ENCODE data around the gene C15orf39. TPM values are rescaled to one million over a fixed set of nuclear protein-coding genes. Genes with fewer than 3 reads are reported as not detected.

Gene C15orf39
- total and polyA plus RNA-seq, 7 donors = 4.9 to 20.2 (median 9.5) TPM

DNA sequence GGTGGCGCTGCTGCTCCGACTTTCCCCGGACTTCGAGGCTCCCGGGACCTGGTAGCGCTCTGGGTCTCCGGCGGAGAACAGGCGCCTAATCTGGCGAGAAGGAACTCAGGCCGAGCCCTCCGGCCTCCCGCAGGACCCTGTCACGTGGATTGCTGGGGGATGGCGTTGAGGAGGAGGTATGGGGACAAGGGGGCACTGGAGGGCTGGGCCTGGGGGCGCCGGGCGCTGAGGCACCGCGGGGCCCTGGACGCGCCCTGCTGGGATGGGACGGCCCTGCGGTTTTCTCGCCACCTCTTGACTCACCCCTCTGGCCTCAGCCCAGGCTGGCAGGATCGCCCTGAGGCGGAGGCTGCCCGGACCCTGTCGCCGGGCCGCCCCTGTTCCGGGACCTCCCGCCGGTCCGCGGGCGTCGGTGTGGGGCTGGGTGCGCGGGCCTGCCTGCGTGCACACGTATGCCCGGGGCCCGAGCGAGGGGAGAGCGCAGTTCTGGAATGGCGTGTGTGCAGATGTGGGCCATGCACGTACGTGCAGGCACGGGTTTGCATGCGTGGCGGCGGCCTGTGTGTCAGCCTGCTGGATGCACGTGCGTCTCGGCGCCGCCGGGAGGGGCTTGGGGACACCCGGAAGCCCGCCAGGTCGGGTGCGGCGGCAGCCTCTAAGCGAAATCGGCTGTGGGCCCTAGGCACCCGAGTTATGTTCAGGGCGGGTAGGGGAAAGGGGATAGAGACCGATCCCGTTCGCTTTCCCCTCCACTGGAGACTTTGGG lies 752 bp downstream of the C15orf39 start:
- Histone ChIP-seq H3K4me1 (peaks cover 0 to 46% (median 40%) of the 10 kb centered on the region in 4 donors), H3K27me3 (no peaks in the 10 kb centered on the region), H3K9me3 (no peaks in the 10 kb centered on the region), H3K4me3 (peak overlapping the region; percentile 69 to 87 (median 83)), H3K27ac (peak overlapping the region; percentile 92 to 94 (median 92)), H3K36me3 (peaks cover 0 to 17% (median 13%) of the 10 kb centered on the region in 4 donors)
- TF ChIP-seq, protein P1, sequence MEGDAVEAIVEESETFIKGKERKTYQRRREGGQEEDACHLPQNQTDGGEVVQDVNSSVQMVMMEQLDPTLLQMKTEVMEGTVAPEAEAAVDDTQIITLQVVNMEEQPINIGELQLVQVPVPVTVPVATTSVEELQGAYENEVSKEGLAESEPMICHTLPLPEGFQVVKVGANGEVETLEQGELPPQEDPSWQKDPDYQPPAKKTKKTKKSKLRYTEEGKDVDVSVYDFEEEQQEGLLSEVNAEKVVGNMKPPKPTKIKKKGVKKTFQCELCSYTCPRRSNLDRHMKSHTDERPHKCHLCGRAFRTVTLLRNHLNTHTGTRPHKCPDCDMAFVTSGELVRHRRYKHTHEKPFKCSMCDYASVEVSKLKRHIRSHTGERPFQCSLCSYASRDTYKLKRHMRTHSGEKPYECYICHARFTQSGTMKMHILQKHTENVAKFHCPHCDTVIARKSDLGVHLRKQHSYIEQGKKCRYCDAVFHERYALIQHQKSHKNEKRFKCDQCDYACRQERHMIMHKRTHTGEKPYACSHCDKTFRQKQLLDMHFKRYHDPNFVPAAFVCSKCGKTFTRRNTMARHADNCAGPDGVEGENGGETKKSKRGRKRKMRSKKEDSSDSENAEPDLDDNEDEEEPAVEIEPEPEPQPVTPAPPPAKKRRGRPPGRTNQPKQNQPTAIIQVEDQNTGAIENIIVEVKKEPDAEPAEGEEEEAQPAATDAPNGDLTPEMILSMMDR (IDR thresholded peaks at IDR 0.05) = peak in 2 of 4 experiments; percentile 4 to 49
- peak in 2 of 4 donors; percentile 23 to 49 for TF ChIP-seq EP300 (IDR thresholded peaks at IDR 0.05)
- TF ChIP-seq POLR2A (IDR thresholded peaks at IDR 0.05) = no peak
- peak; percentile 53 to 80 (median 69) for TF ChIP-seq POLR2AphosphoS5 (IDR thresholded peaks at IDR 0.05)
- intact Hi-C loops (cut with DNase I) = loop anchor here (5.0 to 10.0 kb wide), 2 partner anchors 245 to 252 kb away; partner anchors contain the start of genes RPP25 and SIN3A
- peak; percentile 91 for DNase-seq
- WGBS, 2 donors = 0% methylated on average over 71 of the region's 71 CpGs

DNA sequence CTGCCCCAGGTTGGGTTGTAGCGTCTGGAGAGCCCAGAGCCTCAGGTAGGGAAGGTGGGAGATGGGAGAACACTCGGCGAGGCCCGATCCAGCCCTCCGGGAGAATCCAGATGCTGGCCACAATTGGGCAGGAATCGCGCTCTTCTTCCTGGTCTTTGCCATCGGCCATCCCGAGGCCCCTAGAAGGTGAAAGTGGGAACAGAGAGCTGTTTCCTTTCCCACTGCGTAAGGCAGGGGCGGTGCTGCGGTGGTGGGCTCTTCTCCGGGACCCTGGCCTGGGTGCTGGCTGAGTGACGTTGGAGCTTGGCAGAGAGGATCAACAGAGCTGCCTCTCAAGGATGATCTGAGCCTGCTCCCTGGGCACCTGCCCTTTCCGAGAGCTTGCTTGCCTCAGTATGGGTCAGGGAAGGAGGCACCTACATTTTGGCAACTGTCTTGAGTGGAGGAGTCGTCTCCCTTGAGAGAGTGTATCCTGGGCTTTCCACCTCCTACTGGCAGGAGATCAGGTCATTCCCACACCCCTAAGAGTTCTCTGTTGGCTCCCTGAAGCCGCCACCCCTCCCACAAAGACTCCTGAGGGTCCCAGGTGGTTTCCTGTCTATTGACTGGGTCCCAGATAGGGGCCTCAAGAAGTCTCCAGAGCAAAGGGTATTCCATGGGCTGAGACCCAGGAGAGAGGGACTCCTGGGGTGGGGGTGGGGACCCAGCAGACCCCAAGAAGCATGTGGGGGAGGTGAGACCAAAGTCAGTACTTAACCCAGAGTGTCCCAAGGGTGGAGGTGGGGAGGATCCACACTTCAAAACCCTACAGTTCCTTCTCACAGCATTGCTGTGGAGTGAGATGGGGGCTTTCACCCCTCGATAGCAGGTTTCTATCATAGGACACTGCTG lies 1.6 kb downstream of the C15orf39 start:
- Histone ChIP-seq H3K36me3 (peaks cover 2 to 24% (median 21%) of the 10 kb centered on the region in 4 donors), H3K9me3 (no peaks in the 10 kb centered on the region), H3K4me3 (peak overlapping the region; percentile 69 to 87 (median 83)), H3K27me3 (no peaks in the 10 kb centered on the region), H3K27ac (peak overlapping the region; percentile 92 to 94 (median 92)), H3K4me1 (peaks cover 0 to 50% (median 42%) of the 10 kb centered on the region in 4 donors)
- WGBS, 2 donors = 9 to 12% methylated on average over 18 of the region's 18 CpGs
- no peak for TF ChIP-seq POLR2A (IDR thresholded peaks at IDR 0.05)
- DNase-seq = no peak
- intact Hi-C loops (cut with DNase I) = loop anchor here (5.0 to 10.0 kb wide), 2 partner anchors 246 to 252 kb away; partner anchors contain the start of genes RPP25 and SIN3A

DNA sequence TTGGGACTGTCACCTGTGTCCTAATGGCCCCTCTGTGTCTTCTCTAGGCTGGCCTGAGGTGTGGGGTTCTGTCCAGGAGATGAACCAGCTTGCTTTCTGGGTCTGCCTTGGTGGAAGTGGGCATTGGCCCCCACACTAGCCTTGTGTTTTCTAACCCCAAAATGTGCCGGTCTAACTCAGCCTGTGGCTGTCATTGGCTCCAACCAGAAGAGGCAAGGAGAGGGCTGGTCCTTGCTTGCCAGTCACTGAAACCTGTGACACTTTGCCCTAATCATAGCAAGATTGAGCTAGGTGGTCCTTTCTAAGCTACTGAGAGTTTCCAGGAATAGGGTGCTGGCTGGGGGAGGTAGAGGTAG lies 2.2 kb downstream of the C15orf39 start:
- Histone ChIP-seq H3K4me1 (peaks cover 0 to 56% (median 49%) of the 10 kb centered on the region in 4 donors), H3K4me3 (peak overlapping the region in 3 of 4 donors; percentile 69 to 87 (median 80)), H3K36me3 (peaks cover 3 to 30% (median 27%) of the 10 kb centered on the region in 4 donors), H3K27ac (peak overlapping the region; percentile 92 to 94 (median 92)), H3K9me3 (no peaks in the 10 kb centered on the region), H3K27me3 (no peaks in the 10 kb centered on the region)
- intact Hi-C loops (cut with DNase I) = loop anchor here (1.0 to 10.0 kb wide), 4 partner anchors 161 to 251 kb away; partner anchors contain the start of genes RPP25 and SIN3A
- WGBS, 2 donors = 25 to 40% methylated on average over 1 of the region's 1 CpG
- DNase-seq = no peak
- TF ChIP-seq, protein P1 (IDR thresholded peaks at IDR 0.05) = no peak
- TF ChIP-seq POLR2A (IDR thresholded peaks at IDR 0.05) (no peak), POLR2AphosphoS5 (IDR thresholded peaks at IDR 0.05) (no peak), EP300 (IDR thresholded peaks at IDR 0.05) (no peak)

DNA sequence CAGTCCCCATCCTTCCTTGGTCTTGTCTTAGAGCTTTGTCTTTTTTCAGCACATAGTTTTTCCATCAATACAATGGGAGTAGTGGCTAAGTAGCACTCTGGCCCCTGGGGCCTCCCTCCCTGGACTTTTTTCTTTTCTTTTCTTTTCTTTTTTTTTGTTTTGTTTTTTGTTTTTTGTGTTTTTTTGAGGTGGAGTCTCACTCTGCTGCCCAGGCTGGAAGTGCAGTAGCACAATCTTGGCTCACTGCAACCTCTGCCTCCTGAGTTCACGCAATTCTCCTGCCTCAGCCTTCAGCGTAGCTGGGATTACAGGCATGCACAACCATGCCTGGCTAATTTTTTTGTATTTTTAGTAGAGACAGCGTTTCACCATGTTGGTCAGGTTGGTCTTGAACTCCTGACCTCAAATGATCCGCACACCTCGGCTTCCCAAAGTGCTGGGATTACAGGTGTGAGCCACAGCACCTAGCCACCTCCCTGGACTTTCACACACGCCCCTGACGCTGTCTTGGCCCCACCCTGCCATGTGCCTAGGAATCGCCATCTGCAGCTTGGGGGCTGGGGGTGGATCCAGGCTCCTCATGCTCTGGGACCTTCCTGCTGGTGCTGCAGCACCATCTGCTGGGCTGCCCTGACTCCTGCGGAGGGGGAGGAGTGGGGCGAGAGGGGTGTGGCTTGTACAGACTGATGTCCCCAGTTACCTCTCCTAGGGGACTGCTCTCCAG lies 2.8 kb downstream of the C15orf39 start:
- TF ChIP-seq, protein P1 (IDR thresholded peaks at IDR 0.05) = peak; percentile 92 to 99 (median 94)
- TF ChIP-seq POLR2A (IDR thresholded peaks at IDR 0.05) (no peak), POLR2AphosphoS5 (IDR thresholded peaks at IDR 0.05) (peak; percentile 29 to 62 (median 45)), EP300 (IDR thresholded peaks at IDR 0.05) (no peak)
- Histone ChIP-seq H3K4me1 (peaks cover 0 to 61% (median 49%) of the 10 kb centered on the region in 4 donors), H3K36me3 (peaks cover 3 to 36% (median 29%) of the 10 kb centered on the region in 4 donors), H3K9me3 (no peaks in the 10 kb centered on the region), H3K27ac (peak overlapping the region; percentile 92 to 94 (median 92)), H3K4me3 (peak overlapping the region in 2 of 4 donors; percentile 69 to 87), H3K27me3 (no peaks in the 10 kb centered on the region)
- DNase-seq = peak; percentile 96
- intact Hi-C loops (cut with DNase I) = loop anchor here (1.0 to 10.0 kb wide), 4 partner anchors 161 to 250 kb away; partner anchors contain the start of genes RPP25 and SIN3A
- 9 to 17% methylated on average over 10 of the region's 10 CpGs for WGBS, 2 donors
